ENCODE results near the gene PLA2G3. TPM values are rescaled to one million over a fixed set of nuclear protein-coding genes. Genes with fewer than 3 reads are reported as not detected.
"Not testable (repeated sequence)": the region's sequence is repeated elsewhere in the genome, so short reads cannot be mapped to it uniquely, and the experiment has no call there.

Gene PLA2G3
- total and polyA plus RNA-seq, 5 donors from 2014 or later = not detected

DNA sequence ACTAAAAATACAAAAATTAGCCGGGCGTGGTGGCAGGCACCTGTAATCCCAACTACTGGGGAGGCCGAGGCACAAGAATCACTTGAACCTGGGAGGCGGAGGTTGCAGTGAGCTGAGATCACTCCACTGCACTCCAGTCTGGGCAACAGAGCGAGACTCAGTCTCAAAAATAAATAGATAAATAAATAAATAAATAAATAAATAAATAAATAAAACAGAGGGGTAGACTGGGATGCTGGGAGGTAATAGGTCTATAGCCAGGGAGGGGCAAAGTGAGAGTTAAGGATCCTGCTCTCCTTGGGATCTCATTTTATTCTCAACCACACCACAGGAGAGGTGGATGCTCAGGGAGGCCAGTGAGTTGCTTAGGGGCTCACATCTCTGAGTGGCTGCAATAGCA is 42.8 kb downstream of the PLA2G3 start:
- H3K9me3 ChIP-seq (ENCODE audit: control insufficient read depth in 2 of 2, low read length in 2 of 2); H3K9me3 Mint-ChIP-seq; DNase-seq; H3K4me1 ChIP-seq (ENCODE audit: control insufficient read depth, insufficient read depth, low read length, poor library complexity, severe bottlenecking); H3K27me3 ChIP-seq (ENCODE audit: control insufficient read depth, insufficient read depth, low read length); H3K4me3 Mint-ChIP-seq; H3K4me1 Mint-ChIP-seq; H3K27ac ChIP-seq (ENCODE audit: insufficient read depth, low read length, poor library complexity, severe bottlenecking); H3K27ac Mint-ChIP-seq; ATAC-seq (ENCODE audit: low read depth in 2 of 2); H3K27me3 Mint-ChIP-seq; H3K4me3 ChIP-seq (ENCODE audit: low read depth, low read length); H3K36me3 Mint-ChIP-seq; H3K36me3 ChIP-seq (ENCODE audit: control insufficient read depth, insufficient read depth, low read length): not testable (repeated sequence)

DNA sequence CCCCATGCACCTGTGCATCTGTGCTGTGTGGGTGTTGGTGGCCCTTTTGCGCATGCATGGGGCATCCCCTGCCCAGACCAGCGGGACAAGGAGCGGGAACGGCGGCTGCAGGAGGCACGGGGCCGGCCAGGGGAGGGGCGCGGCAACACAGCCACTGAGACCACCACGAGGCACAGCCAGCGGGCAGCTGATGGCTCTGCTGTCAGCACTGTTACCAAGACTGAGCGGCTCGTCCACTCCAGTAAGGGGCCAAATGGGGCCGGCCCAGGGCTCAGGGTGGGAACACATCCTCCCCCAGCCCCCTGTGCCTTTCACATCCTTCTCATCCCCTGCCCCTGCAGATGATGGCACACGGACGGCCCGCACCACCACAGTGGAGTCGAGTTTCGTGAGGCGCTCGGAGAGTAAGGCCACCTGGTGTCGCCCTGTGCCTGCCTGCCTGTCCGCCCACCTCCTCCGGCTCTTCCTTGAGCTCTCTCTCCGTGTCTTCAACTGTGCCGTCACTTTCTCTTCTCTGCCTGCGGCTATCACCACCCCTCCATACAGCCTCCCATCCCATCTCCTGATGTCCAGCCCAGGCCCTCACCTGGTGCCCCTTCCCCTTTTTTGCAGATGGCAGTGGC is 43.5 kb downstream of the PLA2G3 start:
- H3K4me3 Mint-ChIP-seq = no peak overlapping the region
- no peaks in the 10 kb centered on the region for H3K27me3 Mint-ChIP-seq
- H3K27ac ChIP-seq (ENCODE audit: insufficient read depth, low read length, poor library complexity, severe bottlenecking) = no peak overlapping the region
- ATAC-seq (ENCODE audit: low read depth in 2 of 2) = no peak
- peaks cover 0 to 1% (median 0%) of the 10 kb centered on the region in 7 donors for H3K9me3 Mint-ChIP-seq
- no peaks in the 10 kb centered on the region for H3K27me3 ChIP-seq (ENCODE audit: control insufficient read depth, insufficient read depth, low read length)
- H3K36me3 ChIP-seq (ENCODE audit: control insufficient read depth, insufficient read depth, low read length) = no peaks in the 10 kb centered on the region
- peak overlapping the region in 1 of 3 donors; percentile 62 for H3K27ac Mint-ChIP-seq
- no peaks in the 10 kb centered on the region for H3K9me3 ChIP-seq (ENCODE audit: control insufficient read depth in 2 of 2, low read length in 2 of 2)
- no peaks in the 10 kb centered on the region for H3K4me1 Mint-ChIP-seq
- DNase-seq = no peak
- H3K4me1 ChIP-seq (ENCODE audit: control insufficient read depth, insufficient read depth, low read length, poor library complexity, severe bottlenecking) = no peaks in the 10 kb centered on the region
- H3K36me3 Mint-ChIP-seq = peaks cover 5% of the 10 kb centered on the region
- H3K4me3 ChIP-seq (ENCODE audit: low read depth, low read length) = no peak overlapping the region

DNA sequence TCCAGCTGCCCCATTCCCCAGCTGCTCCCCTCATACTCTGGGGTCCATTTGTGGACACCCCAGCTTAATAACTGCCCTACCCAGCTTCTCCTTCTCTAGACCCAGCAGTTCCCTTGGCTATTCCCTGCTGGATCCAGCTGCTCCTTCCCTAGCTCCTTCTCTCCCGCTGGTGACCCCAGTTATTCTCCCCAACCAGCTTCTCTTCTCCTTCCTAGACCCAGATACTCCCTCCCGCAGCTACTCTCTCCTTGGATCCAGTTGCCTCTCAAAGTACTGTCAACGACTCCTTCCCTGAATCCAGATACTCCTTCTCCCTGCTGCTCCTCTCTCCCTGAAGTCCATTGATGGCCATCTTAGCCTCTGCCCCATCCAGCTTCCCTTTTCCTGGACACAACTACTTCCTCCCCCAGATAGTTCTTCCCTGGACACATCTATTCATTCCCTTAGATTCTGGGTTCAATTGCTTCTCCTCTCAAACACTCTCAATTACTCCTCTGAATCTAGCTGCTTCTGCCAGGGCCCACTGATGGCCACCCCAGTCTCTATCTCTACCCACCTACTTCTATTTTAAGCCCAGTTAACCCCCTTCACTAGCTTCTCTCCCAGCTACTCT is 44.6 kb downstream of the PLA2G3 start:
- Mint-ChIP-seq H3K9me3 (no peaks in the 10 kb centered on the region), H3K4me3 (no peak overlapping the region)

DNA sequence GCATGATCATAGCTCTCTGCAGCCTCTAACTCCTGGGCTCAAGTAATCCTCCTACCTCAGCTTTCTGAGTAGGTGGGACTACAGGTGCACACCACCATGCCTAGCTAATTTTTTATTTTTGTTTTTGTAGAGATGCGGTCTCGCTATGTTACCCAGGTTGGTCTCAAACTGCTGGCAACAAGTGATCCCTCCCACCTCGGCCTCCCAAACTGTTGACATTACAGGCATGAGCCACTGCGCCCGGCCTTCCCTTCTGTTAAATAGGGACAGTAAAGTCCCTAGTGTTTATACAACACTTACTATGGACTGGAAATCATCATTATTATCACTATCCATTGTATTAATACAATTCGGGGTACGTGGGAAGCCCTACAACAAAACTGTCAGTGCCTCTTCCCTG is 45.6 kb downstream of the PLA2G3 start:
- Histone ChIP-seq H3K4me3 (ENCODE audit: low read depth, low read length) (no peak overlapping the region), H3K27me3 (ENCODE audit: control insufficient read depth, insufficient read depth, low read length) (no peaks in the 10 kb centered on the region), H3K27ac (ENCODE audit: insufficient read depth, low read length, poor library complexity, severe bottlenecking) (no peak overlapping the region), H3K4me1 (ENCODE audit: control insufficient read depth, insufficient read depth, low read length, poor library complexity, severe bottlenecking) (no peaks in the 10 kb centered on the region), H3K9me3 (ENCODE audit: control insufficient read depth in 2 of 2, low read length in 2 of 2) (no peaks in the 10 kb centered on the region), H3K36me3 (ENCODE audit: control insufficient read depth, insufficient read depth, low read length) (no peaks in the 10 kb centered on the region)
- ATAC-seq (ENCODE audit: low read depth in 2 of 2) = no peak
- no peaks in the 10 kb centered on the region for H3K9me3 Mint-ChIP-seq
- DNase-seq = no peak
- H3K36me3 Mint-ChIP-seq = peaks cover 5% of the 10 kb centered on the region
- no peaks in the 10 kb centered on the region for H3K4me1 Mint-ChIP-seq
- no peak overlapping the region for H3K27ac Mint-ChIP-seq
- no peak overlapping the region for H3K4me3 Mint-ChIP-seq
- H3K27me3 Mint-ChIP-seq = no peaks in the 10 kb centered on the region

More for the DNA sequence above, 44.6 kb downstream of the PLA2G3 start:
- H3K27me3 ChIP-seq (ENCODE audit: control insufficient read depth, insufficient read depth, low read length) = no peaks in the 10 kb centered on the region
- H3K4me3 ChIP-seq (ENCODE audit: low read depth, low read length) = no peak overlapping the region
- Mint-ChIP-seq H3K36me3 (peaks cover 5% of the 10 kb centered on the region), H3K27me3 (no peaks in the 10 kb centered on the region), H3K4me1 (no peaks in the 10 kb centered on the region), H3K27ac (peak overlapping the region in 1 of 3 donors; percentile 75)
- H3K4me1 ChIP-seq (ENCODE audit: control insufficient read depth, insufficient read depth, low read length, poor library complexity, severe bottlenecking) = no peaks in the 10 kb centered on the region
- no peak overlapping the region for H3K27ac ChIP-seq (ENCODE audit: insufficient read depth, low read length, poor library complexity, severe bottlenecking)
- H3K9me3 ChIP-seq (ENCODE audit: control insufficient read depth in 2 of 2, low read length in 2 of 2) = no peaks in the 10 kb centered on the region
- DNase-seq = no peak
- ATAC-seq (ENCODE audit: low read depth in 2 of 2) = no peak
- H3K36me3 ChIP-seq (ENCODE audit: control insufficient read depth, insufficient read depth, low read length) = no peaks in the 10 kb centered on the region

DNA sequence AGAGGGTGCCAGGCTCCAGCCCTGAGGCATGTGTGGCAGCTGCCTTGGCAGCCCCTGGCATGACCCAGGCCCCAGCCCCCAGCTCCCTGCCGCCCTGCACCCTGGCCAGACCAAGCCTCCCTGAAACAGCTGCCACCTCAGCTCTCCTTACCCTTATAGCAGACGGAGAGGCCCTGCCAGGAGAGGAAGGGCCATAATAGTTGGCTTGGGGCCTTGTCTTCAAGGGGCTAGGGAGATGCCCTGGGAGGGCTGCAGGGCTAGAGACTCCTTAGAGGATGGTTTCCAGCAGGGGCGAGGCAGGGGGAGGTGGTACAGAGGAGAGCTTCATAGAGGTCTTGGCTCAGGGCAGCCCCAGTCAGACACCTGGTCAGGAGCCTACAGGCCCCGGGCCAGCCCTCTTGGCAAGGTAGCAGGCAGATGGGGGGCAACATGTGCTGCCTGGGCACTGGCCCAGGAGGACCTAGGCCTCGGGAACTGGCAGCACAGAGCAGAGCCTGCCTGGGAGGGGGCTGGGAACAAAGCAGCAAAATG is 46.2 kb downstream of the PLA2G3 start:
- Mint-ChIP-seq H3K9me3 (no peaks in the 10 kb centered on the region), H3K27ac (no peak overlapping the region), H3K27me3 (no peaks in the 10 kb centered on the region), H3K4me3 (no peak overlapping the region), H3K4me1 (no peaks in the 10 kb centered on the region), H3K36me3 (peaks cover 5% of the 10 kb centered on the region)
- Histone ChIP-seq H3K36me3 (ENCODE audit: control insufficient read depth, insufficient read depth, low read length) (no peaks in the 10 kb centered on the region), H3K9me3 (ENCODE audit: control insufficient read depth in 2 of 2, low read length in 2 of 2) (no peaks in the 10 kb centered on the region), H3K4me1 (ENCODE audit: control insufficient read depth, insufficient read depth, low read length, poor library complexity, severe bottlenecking) (no peaks in the 10 kb centered on the region), H3K4me3 (ENCODE audit: low read depth, low read length) (no peak overlapping the region), H3K27ac (ENCODE audit: insufficient read depth, low read length, poor library complexity, severe bottlenecking) (no peak overlapping the region), H3K27me3 (ENCODE audit: control insufficient read depth, insufficient read depth, low read length) (no peaks in the 10 kb centered on the region)
- DNase-seq (no peak), ATAC-seq (ENCODE audit: low read depth in 2 of 2) (no peak)

DNA sequence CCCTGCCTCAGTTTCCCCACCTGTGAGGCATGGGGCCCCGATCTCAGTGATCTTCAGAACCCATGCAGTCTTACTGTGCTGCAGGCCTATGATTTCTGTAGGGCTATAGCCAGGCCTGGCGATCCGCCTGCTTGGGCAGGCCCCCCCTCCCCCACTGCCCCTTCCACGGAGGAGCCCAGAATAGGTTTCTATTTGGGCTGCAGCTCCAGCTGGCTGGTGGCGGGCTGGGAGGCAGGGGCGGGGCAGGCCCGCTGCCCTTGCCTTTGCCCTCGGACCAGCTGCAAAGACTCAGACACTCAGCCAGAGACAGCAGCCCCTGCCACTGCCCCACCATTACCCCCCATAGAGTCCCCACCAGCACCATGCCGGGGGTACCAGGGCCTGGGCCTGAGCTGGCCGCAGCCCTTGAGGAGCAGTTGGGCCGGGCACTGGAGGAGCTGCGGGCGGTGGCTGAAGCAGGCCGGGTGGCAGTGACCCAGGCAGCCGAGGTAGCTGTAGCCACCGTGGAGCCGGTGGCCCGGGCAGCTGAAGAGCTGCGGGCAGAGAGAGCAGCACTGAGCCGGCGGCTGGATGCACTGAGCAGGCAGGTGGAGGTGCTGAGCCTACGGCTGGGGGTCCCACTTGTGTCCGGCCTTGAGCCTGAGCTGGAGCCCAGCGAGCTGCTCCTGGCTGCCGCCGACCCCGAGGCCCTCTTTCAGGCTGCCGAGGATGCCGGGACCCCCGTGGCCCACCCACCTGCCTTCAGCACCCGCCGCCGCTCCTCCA is 47.0 kb downstream of the PLA2G3 start:
- Histone ChIP-seq H3K4me1 (ENCODE audit: control insufficient read depth, insufficient read depth, low read length, poor library complexity, severe bottlenecking) (no peaks in the 10 kb centered on the region), H3K27me3 (ENCODE audit: control insufficient read depth, insufficient read depth, low read length) (no peaks in the 10 kb centered on the region), H3K4me3 (ENCODE audit: low read depth, low read length) (no peak overlapping the region), H3K36me3 (ENCODE audit: control insufficient read depth, insufficient read depth, low read length) (no peaks in the 10 kb centered on the region), H3K27ac (ENCODE audit: insufficient read depth, low read length, poor library complexity, severe bottlenecking) (no peak overlapping the region), H3K9me3 (ENCODE audit: control insufficient read depth in 2 of 2, low read length in 2 of 2) (no peaks in the 10 kb centered on the region)
- Mint-ChIP-seq H3K27me3 (no peaks in the 10 kb centered on the region), H3K4me1 (no peaks in the 10 kb centered on the region), H3K36me3 (peaks cover 5% of the 10 kb centered on the region), H3K27ac (no peak overlapping the region), H3K9me3 (no peaks in the 10 kb centered on the region), H3K4me3 (no peak overlapping the region)
- DNase-seq (no peak), ATAC-seq (ENCODE audit: low read depth in 2 of 2) (no peak)

DNA sequence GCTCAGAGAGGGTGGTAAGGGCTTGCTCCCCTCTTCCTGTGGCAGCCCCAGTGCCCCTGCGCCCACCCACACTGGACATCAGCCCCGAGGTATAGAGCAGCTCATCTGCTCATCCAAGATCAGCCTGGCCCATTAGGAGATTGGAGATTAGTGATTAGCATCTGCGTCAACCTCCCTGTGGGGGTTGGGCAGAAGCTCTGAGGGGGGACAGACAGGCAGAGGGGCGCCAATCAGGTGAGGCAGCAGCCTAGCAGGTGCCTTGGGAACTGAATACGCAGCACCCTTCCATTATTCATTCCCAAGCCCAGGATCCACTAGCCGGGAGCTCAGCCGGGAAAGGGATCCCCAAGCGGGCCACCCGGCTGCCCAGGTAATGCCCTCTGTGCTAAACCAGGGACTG is 48.1 kb downstream of the PLA2G3 start:
- Mint-ChIP-seq H3K9me3 (no peaks in the 10 kb centered on the region), H3K27ac (no peak overlapping the region), H3K4me1 (no peaks in the 10 kb centered on the region), H3K36me3 (peaks cover 5% of the 10 kb centered on the region), H3K27me3 (no peaks in the 10 kb centered on the region), H3K4me3 (no peak overlapping the region)
- no peak for ATAC-seq (ENCODE audit: low read depth in 2 of 2)
- DNase-seq = no peak
- Histone ChIP-seq H3K36me3 (ENCODE audit: control insufficient read depth, insufficient read depth, low read length) (no peaks in the 10 kb centered on the region), H3K4me1 (ENCODE audit: control insufficient read depth, insufficient read depth, low read length, poor library complexity, severe bottlenecking) (no peaks in the 10 kb centered on the region), H3K4me3 (ENCODE audit: low read depth, low read length) (no peak overlapping the region), H3K27me3 (ENCODE audit: control insufficient read depth, insufficient read depth, low read length) (no peaks in the 10 kb centered on the region), H3K27ac (ENCODE audit: insufficient read depth, low read length, poor library complexity, severe bottlenecking) (no peak overlapping the region), H3K9me3 (ENCODE audit: control insufficient read depth in 2 of 2, low read length in 2 of 2) (no peaks in the 10 kb centered on the region)

Measured in CD4-positive, CD25-positive, alpha-beta regulatory T cell (primary cell).